Endothelial cell of umbilical vein (primary cell): ENCODE measurements around the gene C10orf53. TPM values are rescaled to one million over a fixed set of nuclear protein-coding genes. Genes with fewer than 3 reads are reported as not detected.

Experiments used
- BruUV-seq: library from RNA; stranded (reverse); fragments of 400-500 nt; replicated peaks from 2 replicates; lab custom pipeline; 2021; lab: Mats Ljungman, UMichigan
- CTCF ChIA-PET: fragments of 300-600, 350-600 bp; sonication (Branson Sonifier 250); formaldehyde crosslinking; loops from one replicate; lab custom pipeline; 2021; ENCODE audit warnings: antibody characterized with exemption, inconsistent platforms; lab: Charles Lee
- POLR2A ChIA-PET: fragments of 300-600, 350-600 bp; sonication (Branson Sonifier 250); formaldehyde crosslinking; loops from one replicate; lab custom pipeline; 2021; ENCODE audit warnings: antibody characterized with exemption, inconsistent platforms; lab: Charles Lee
- DNase-seq: peaks from one replicate; pipeline ENCODE4 v3.0.0-alpha.2; 2011; ENCODE audit warnings: low read depth, low spot score
- FAIRE-seq: peaks from 2 replicates; lab custom pipeline; 2011; peaks lifted over from hg19 to GRCh38; lab: Jason Lieb, UNC
- H2AFZ ChIP-seq: 2 replicates; pipeline ENCODE4 v1.6.0; 2012; ENCODE audit warnings: low read depth, low read length, control low read depth, inconsistent platforms
- H3K27ac ChIP-seq: 2 replicates; pipeline ENCODE4 v1.5.1; 2011; ENCODE audit warnings: low read depth, mild to moderate bottlenecking, control low read depth, low read length, moderate library complexity; ENCODE audit not compliant: insufficient read depth
- H3K27me3 ChIP-seq, 2 experiments: 2 replicates each; pipeline versions ENCODE4 v1.6.0 to v1.6.1; 2011; ENCODE audit warnings: low read length in 2 of 2, mixed read lengths in 1 of 2; ENCODE audit not compliant: control insufficient read depth in 2 of 2, insufficient read depth in 2 of 2
- H3K36me3 ChIP-seq, 2 experiments: 2 replicates in 1 of 2; 3 replicates in 1 of 2; pipeline ENCODE4 v1.5.1; 2011; ENCODE audit warnings: low read length in 2 of 2, mild to moderate bottlenecking in 1 of 2, moderate library complexity in 1 of 2; ENCODE audit not compliant: control insufficient read depth in 2 of 2, insufficient read depth in 2 of 2; ENCODE audit errors: extremely low read depth in 1 of 2
- H3K4me1 ChIP-seq: 3 replicates; pipeline ENCODE4 v1.5.1; 2011; ENCODE audit warnings: mild to moderate bottlenecking, low read length; ENCODE audit not compliant: control insufficient read depth, insufficient read depth; ENCODE audit errors: extremely low read depth
- H3K4me2 ChIP-seq: 2 replicates; pipeline ENCODE4 v1.6.1; 2011; ENCODE audit warnings: low read length, control low read depth, mixed read lengths; ENCODE audit not compliant: insufficient read depth
- H3K4me3 ChIP-seq, 3 experiments: fragments of 200-600 bp in 1 of 3; sonication (generic), shearing (Covaris generic) in 1 of 3; replicated peaks in 1 of 3; 2 replicates each; pipeline ENCODE4 v1.5.1; 2011 to 2016; ENCODE audit warnings: control low read depth in 3 of 3, low read length in 3 of 3, mild to moderate bottlenecking in 2 of 3, inconsistent platforms in 1 of 3, low read depth in 1 of 3, moderate library complexity in 1 of 3; ENCODE audit not compliant: insufficient read depth in 1 of 3
- H3K79me2 ChIP-seq: 2 replicates; pipeline ENCODE4 v1.6.0; 2012; ENCODE audit warnings: low read length, inconsistent platforms; ENCODE audit not compliant: control insufficient read depth, insufficient read depth
- H3K9ac ChIP-seq: replicated peaks from 2 replicates; pipeline ENCODE3; 2011; ENCODE audit warnings: low read length, control low read depth; ENCODE audit not compliant: insufficient read depth; ENCODE audit errors: extremely low read depth
- H3K9me1 ChIP-seq: replicated peaks from 3 replicates; pipeline ENCODE4 v1.6.0; 2011; ENCODE audit warnings: mild to moderate bottlenecking, low read length; ENCODE audit not compliant: control insufficient read depth, insufficient read depth; ENCODE audit errors: extremely low read depth
- H3K9me3 ChIP-seq: replicated peaks from 2 replicates; pipeline ENCODE4 v1.5.1; 2012; ENCODE audit warnings: low read length, inconsistent platforms; ENCODE audit not compliant: control insufficient read depth, insufficient read depth
- H4K20me1 ChIP-seq: replicated peaks from 2 replicates; pipeline ENCODE3; 2011; ENCODE audit warnings: mild to moderate bottlenecking, low read length; ENCODE audit not compliant: control insufficient read depth, insufficient read depth; ENCODE audit errors: extremely low read depth
- EZH2 ChIP-seq: IDR thresholded peaks from 2 replicates; pipeline ENCODE4 v1.6.1; 2012; ENCODE audit warnings: borderline replicate concordance, low read depth, mild to moderate bottlenecking, moderate library complexity, low read length, inconsistent platforms; ENCODE audit not compliant: severe bottlenecking
- FOS ChIP-seq: IDR thresholded peaks from 2 replicates; pipeline ENCODE4 v1.6.1; 2011; ENCODE audit warnings: mild to moderate bottlenecking, low read length, moderate library complexity, borderline replicate concordance; ENCODE audit not compliant: insufficient read depth
- GATA2 ChIP-seq: IDR thresholded peaks from 2 replicates; pipeline ENCODE4 v1.7.0; 2011; ENCODE audit warnings: low read depth, mild to moderate bottlenecking, moderate library complexity, mixed read lengths, low read length; ENCODE audit not compliant: insufficient read length, insufficient read depth
- JUN ChIP-seq: IDR thresholded peaks from 2 replicates; pipeline ENCODE4 v1.6.1; 2011; ENCODE audit warnings: borderline replicate concordance, low read depth; ENCODE audit not compliant: insufficient read length, insufficient read depth
- MYC ChIP-seq: IDR thresholded peaks from one replicate; pipeline ENCODE4 v1.6.1; 2011; ENCODE audit warnings: mild to moderate bottlenecking, low read depth, low read length
- POLR2A ChIP-seq: IDR thresholded peaks from 2 replicates; pipeline ENCODE4 v1.6.1; 2012; ENCODE audit warnings: low read depth, mild to moderate bottlenecking, control low read depth, low read length
- POLR2AphosphoS5 ChIP-seq: IDR thresholded peaks from 2 replicates; pipeline ENCODE4 v1.6.1; 2012; ENCODE audit warnings: low read depth, mild to moderate bottlenecking, control low read depth, low read length, moderate library complexity; ENCODE audit not compliant: insufficient read depth
- dilution Hi-C: fragments of 300-500 bp; cut with MboI; formaldehyde crosslinking; loops from one replicate; pipeline ENCODE4 v1.15.0; 2019; ENCODE audit warnings: low sequenced_read_pairs; ENCODE audit not compliant: extremely low pct_ligation_motif_present
- intact Hi-C: fragments of 100-400 bp; cut with micrococcal nuclease; formaldehyde crosslinking; loops from one replicate; pipeline ENCODE4 v1.10.0; 2022
- polyA plus RNA-seq, 4 experiments: library from polyadenylated mRNA; depleted of rRNA in 3 of 4; stranded (reverse) in 3 of 4; unstranded in 1 of 4; fragments of >200 nt; gene quantifications; 2 replicates each; pipeline versions ENCODE4 v1.2.1 to v1.2.3, GENCODE V29; 2011 to 2012; ENCODE audit warnings: missing spikeins in 1 of 4
- total RNA-seq: library from RNA; stranded (reverse); gene quantifications from 2 replicates; pipeline ENCODE4 v1.2.3, GENCODE V29; 2021
- TF ChIP-seq, protein P1 (sequence below), 2 donors: IDR thresholded peaks; 1 replicate in 1 of 2; 2 replicates in 1 of 2; pipeline ENCODE4 v1.5.1; 2011; ENCODE audit warnings: low read length in 2 of 2, mild to moderate bottlenecking in 2 of 2, moderate library complexity in 2 of 2, control low read depth in 1 of 2, inconsistent platforms in 1 of 2, low read depth in 1 of 2; ENCODE audit not compliant: insufficient read depth in 1 of 2; ENCODE audit errors: extremely low read depth in 1 of 2
- TF ChIP-seq, protein P2 (sequence below): IDR thresholded peaks from 2 replicates; pipeline ENCODE4 v1.6.1; 2011; ENCODE audit not compliant: insufficient read depth, insufficient read length

Gene C10orf53
- total and polyA plus RNA-seq, 2 donors (not counting 3 experiments of a cell fraction or from before 2014, with no cell fraction given) = not detected

DNA sequence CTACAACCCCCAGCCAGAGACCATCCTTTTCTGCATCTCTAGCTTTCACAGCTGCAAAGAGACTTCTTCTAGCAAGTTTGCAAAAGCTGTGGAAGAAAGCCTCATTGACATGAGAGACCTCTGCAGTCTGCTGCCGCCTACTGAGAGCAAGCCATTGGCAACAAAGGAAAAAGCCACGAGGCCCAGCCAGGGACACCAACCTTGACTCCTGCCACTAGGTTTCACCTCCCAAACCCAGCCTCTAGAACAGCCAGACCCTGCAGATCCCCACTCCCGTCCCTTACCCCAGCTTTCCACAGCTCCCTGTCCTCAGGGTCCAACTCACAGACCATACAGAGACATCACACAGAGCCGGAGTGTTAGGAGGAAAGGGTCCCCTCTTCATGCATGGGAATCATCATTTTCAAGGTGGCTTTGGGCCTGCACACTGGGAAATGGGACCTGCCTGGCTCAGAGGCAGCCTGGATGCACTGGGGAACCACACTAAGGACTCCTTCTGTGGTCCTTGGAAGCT lies 14.6 kb upstream of the C10orf53 start:
- ChIA-PET CTCF (no interaction called here), POLR2A (no interaction called here)
- Histone ChIP-seq H3K9me3 (no peaks in the 10 kb centered on the region), H3K4me3 (no peak overlapping the region), H3K27ac (no peak overlapping the region), H3K4me1 (no peaks in the 10 kb centered on the region), H3K79me2 (no peaks in the 10 kb centered on the region), H3K9me1 (no peaks in the 10 kb centered on the region), H4K20me1 (no peaks in the 10 kb centered on the region), H3K4me2 (no peak overlapping the region), H3K27me3 (peaks cover 0 to 2% of the 10 kb centered on the region in 2 experiments), H3K9ac (no peak overlapping the region), H3K36me3 (no peaks in the 10 kb centered on the region), H2AFZ (no peak overlapping the region)
- FAIRE-seq = no peak
- TF ChIP-seq GATA2 (no peak), POLR2AphosphoS5 (no peak), EZH2 (no peak), MYC (no peak), FOS (no peak), JUN (no peak), POLR2A (no peak)
- TF ChIP-seq, protein P1, sequence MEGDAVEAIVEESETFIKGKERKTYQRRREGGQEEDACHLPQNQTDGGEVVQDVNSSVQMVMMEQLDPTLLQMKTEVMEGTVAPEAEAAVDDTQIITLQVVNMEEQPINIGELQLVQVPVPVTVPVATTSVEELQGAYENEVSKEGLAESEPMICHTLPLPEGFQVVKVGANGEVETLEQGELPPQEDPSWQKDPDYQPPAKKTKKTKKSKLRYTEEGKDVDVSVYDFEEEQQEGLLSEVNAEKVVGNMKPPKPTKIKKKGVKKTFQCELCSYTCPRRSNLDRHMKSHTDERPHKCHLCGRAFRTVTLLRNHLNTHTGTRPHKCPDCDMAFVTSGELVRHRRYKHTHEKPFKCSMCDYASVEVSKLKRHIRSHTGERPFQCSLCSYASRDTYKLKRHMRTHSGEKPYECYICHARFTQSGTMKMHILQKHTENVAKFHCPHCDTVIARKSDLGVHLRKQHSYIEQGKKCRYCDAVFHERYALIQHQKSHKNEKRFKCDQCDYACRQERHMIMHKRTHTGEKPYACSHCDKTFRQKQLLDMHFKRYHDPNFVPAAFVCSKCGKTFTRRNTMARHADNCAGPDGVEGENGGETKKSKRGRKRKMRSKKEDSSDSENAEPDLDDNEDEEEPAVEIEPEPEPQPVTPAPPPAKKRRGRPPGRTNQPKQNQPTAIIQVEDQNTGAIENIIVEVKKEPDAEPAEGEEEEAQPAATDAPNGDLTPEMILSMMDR (IDR thresholded peaks at IDR 0.05; ENCODE audit: extremely low read depth in 1 of 2, insufficient read depth in 1 of 2, low read depth in 1 of 2, low read length in 2 of 2) = no peak
- TF ChIP-seq, protein P2, sequence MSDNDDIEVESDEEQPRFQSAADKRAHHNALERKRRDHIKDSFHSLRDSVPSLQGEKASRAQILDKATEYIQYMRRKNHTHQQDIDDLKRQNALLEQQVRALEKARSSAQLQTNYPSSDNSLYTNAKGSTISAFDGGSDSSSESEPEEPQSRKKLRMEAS = no peak
- intact Hi-C loops (no loop called here), dilution Hi-C loops (no loop called here)
- no peak for DNase-seq
- BruUV-seq = no TSS peak
